Measurements from ENCODE around the gene ZNF804A.

DNA sequence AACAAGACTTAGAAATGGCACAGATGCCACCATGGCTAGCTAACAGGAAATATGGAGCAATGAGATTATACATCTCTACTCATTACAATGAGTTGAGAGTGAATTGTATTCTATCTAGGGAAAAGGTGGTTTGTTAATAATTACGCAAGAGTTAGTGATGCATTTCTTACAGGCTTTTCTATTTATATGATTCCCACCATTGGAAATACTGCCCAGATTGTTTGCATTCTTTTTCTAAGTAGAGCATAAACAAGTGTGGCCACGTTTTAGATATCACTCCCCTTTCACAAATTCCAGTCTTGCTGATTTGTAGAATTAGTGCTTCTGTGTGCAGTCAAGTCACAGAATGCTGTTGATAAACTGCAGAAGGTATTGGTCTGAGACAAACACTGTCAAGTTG lies 56.6 kb downstream of the ZNF804A start:
- TF ChIP-seq EZH2phosphoT487 (IDR thresholded peaks at IDR 0.05; ENCODE audit: insufficient read depth, low read depth) (no peak), EZH2 (IDR thresholded peaks at IDR 0.05; ENCODE audit: insufficient read depth, poor library complexity, severe bottlenecking) (no peak)

Measured in GM23248 (cell line).